Dermis microvascular lymphatic vessel endothelial cell (primary cell): Measurements from ENCODE around the gene SLC25A29. TPM values are rescaled to one million over a fixed set of nuclear protein-coding genes. Genes with fewer than 3 reads are reported as not detected.
"Not testable (repeated sequence)": the region's sequence is repeated elsewhere in the genome, so short reads cannot be mapped to it uniquely, and the experiment has no call there.

ENCODE experiments used
- DNase-seq, 2 donors: peaks; one replicate each; pipeline versions ENCODE4 v3.0.0 to v3.0.0-alpha.2; 2010; ENCODE audit warnings: low read depth in 2 of 2
- total RNA-seq: library from RNA; depleted of rRNA; stranded (reverse); fragments of >200 nt; gene quantifications from 2 replicates; pipeline ENCODE4 v1.2.1, GENCODE V29; 2014

The SLC25A29 gene, protein sequence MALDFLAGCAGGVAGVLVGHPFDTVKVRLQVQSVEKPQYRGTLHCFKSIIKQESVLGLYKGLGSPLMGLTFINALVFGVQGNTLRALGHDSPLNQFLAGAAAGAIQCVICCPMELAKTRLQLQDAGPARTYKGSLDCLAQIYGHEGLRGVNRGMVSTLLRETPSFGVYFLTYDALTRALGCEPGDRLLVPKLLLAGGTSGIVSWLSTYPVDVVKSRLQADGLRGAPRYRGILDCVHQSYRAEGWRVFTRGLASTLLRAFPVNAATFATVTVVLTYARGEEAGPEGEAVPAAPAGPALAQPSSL
- 45.6 and 77.6 TPM in 2 replicates for total RNA-seq

DNA sequence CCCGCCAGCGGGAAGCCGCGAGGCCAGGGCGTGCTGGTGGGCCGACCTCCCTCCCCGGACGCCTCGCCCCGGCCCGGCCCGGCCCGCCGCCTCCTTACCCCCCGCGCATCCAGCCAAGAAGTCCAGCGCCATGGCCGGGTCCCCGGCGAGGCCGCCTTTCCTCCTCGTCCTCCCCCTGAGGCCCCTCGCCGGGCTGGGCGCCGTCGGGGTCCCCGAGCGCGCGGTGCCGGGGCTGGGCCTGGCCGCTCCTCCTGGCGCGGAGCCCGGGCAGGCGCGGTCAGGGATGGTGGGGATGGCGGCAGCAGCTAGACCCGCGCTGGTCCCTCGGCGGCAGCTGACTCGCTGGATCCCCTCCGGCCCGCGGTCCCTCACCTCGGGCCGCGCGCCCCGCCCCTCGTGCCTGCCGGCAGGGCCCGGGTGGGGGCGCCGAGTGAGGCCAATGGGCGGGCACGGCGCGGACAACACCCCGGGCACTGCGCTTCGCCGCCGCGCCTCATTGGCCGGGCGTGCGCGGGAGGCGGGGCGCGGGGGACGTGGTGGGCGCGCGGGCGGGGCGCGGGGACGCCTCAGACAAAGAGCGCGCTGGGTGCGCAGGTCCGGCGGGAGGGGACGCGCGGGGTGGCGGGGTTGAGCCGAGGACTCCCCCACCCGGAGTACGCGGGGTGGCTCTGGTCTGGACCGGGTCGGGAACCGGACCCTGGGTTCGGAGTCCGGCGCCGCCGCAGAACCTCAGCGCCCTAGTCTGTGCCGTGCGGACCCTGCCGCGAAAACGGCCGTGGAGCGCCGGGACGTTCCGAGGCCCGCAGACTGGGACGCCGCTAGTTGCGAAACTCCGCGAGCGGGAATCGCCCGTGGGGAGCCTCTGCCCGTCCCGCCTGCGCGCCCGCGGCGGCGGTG is at the start of gene SLC25A29:
TSS of gene SLC25A29 (minus strand) at position 344 of the 897 bp plus-strand sequence. CDS start at position 132, 212 bp downstream.
- peak; percentile 61 to 92 for DNase-seq

DNA sequence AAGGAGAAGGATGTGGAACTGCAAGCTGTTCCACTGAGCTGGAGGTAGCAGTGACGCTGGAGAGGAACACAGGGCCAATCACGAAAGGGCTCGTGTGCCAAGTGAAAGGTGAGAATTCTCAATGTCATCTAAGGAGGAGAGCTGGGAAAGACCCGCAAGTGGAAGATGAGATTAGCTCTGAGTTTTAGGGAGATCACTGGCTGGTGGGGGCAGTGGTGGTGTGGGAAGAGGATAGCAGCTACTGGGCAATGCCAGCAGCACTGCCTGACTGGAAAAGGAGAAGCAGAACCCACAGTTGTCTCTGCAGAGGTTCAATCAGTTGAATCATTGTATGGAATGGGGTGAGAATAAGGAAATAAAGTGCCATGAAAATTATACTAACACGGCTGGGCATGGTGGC is 44.7 kb upstream of the SLC25A29 start:
- DNase-seq = no peak

DNA sequence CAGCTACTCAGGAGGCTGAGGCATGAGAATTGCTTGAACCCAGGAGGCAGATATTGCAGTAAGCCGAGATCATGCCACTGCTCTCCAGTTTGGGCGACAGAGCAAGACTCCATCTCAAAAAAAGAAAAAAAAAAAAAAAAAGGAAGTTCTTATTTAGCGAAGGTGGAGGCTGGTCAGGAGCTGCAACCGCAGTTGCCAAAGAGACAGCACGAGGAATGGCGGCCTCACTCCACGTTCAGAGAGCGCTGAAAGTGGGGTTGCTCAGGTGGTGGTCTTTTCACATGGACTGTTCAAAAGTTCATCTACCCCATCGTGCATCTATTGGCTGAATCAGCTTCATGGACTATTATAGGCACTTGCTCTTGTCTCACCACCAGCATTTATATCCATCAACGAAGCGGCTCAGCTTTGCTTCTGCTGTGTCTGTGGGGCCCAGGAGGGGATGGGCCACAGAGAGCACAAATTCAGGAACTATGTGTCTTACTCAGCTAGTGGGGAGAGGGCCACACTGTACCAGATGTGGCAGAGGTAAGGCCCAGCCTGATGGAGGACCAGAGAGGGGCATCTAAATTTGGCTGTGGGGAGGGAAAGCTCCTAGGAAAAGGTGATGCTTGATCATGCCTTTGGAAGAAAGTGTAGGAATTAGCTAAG is 44.2 kb upstream of the SLC25A29 start:
- DNase-seq = no peak

DNA sequence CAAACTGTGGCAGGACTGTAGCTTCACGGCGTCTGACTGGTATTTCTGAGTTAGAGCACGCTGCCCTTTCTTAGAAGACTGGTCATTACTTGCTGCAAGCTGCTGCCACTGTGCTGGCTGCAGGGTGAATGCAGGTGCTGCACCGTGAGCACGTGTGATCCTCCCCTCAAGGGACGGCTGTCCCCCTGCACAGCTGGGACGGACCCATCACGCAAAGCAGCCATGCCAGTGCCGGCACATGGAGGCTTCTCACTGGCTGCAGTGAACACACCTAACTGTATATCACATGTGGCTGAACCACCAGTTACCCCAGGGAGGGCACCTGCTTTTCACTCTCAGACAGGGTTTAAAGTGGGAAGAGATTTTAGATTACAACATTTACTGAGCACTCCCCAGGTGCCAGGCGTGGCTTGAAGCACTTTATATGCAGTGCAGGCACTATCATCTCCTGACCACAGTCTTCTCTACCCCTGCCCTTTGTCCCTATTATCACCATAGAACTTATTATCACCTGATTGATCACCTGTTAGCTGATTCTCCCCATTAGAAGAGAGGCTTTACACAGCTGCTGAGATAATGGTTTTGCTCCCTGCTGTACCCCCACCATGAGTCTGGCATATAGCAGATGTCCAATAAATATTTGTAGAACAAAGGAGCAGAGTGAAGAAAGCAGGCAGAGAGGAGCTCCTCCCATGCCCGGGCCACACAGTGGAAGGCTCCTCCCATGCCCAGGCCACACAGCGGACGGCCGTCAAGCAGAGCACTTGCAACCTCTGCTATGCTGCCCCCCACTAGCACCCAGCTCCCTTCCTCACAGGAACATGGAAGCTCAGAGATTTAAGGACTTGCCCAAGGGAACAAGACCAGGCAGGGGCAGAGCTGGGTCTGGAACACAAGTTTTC is 42.8 kb upstream of the SLC25A29 start:
- no peak for DNase-seq

DNA sequence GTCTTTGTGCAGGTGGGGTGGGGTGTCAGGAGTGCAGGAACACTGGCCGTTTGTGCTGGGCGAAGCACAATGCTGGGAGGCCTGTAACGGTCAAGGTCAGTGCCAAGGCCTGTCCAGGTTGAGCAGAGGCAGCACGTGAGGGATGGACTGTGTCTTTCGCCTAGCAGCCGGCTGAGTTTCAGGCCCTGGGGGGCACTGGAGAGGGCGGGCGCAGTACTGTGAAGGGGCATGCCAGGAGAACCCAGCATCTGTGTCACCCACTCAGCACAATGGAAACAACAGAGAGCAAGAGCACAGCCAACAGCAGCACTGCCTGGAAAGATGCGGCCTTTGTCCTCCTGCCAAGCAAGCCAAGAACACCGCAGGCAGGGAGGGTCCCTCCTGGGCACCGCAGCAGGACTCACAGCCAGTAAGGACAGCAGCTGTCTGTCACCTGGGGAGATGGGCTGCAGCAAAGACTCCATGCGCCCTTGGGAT is 42.0 kb upstream of the SLC25A29 start:
- DNase-seq = no peak

DNA sequence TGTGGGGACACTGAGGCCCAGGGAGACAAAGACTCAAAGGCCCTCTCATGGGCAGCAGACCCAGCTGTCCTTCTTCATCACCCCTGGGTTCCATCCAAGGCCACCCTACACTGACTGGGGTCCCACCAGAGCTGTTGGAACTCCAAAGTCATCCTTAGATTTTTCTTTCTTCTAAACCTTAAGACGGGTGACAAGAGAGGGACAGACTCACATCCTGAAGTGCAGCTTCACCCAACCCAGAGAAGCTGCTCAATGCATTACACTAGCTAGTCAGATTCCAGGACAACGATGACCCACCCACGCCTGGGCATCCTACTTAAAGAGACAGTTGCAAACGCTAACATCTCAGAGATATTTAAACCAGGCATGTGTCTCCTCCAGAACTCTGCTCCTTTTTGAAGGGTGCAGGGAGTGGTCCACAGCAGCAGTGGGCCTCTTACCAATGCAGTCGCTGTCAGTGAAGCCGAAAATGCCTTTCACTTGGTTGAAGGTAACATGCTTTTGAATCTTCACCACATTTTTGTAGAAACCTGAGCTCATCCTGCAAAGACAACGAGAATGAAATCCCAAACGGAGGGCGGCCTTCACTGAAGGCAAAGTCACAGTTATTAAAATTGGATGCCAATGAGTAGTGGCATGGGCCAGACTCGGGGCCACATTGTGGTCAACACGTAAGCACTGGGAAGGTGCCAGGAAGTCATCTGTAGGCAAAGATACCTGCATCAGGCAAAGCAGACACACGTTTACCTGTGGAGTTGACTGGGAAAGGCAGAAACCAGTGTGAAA is 40.3 kb upstream of the SLC25A29 start:
- no peak for DNase-seq

DNA sequence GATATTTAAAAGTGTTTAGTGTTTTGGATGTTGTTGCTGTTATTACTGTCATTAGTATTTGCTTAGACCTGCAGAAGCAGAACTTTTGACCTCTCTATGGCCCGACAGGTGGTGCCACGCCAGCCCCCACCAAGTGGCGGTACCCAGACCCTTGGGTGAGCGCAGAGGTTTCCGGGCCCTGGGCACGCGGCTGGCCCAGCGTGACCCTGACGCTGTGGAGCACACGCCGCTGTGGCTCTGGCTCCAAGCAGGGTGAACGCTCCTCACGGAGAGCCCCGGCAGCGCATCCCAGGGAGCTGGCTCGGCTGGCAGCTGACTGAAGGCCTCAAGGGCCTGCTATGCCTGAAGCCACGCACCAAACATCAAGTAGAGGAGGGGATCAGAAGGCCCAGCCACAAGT is 39.5 kb upstream of the SLC25A29 start:
- DNase-seq = no peak

DNA sequence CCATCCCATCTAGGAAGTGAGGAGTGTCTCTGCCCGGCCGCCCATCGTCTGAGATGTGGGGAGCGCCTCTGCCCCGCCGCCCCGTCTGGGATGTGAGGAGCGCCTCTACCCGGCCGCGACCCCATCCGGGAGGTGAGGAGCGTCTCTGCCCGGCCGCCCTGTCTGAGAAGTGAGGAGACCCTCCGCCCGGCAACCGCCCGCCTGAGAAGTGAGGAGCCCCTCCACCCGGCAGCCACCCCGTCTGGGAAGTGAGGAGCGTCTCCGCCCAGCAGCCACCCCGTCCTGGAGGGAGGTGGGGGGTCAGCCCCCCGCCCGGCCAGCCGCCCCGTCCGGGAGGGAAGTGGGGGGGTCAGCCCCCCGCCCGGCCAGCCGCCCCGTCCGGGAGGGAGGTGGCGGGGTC is 38.4 kb upstream of the SLC25A29 start:
- not testable (repeated sequence) for DNase-seq

DNA sequence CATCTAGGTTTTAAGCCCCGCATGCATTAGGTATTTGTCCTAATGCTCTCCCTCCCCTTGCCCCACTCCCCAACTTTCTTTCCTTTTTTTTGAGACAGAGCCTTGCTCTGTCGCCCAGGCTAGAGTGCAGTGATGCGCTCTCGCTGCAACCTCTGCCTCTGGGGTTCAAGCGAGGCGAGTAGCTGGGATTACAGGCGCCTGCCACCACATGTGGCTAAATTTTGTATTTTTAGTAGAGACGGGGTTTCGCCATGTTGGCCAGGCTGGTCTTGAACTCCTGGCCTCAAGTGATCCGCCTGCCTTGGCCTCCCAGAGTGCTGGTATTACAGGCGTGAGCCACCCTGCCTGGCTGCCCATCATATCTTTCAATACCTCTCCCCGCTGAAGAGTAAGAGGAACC is 36.6 kb upstream of the SLC25A29 start:
- not testable (repeated sequence) for DNase-seq

DNA sequence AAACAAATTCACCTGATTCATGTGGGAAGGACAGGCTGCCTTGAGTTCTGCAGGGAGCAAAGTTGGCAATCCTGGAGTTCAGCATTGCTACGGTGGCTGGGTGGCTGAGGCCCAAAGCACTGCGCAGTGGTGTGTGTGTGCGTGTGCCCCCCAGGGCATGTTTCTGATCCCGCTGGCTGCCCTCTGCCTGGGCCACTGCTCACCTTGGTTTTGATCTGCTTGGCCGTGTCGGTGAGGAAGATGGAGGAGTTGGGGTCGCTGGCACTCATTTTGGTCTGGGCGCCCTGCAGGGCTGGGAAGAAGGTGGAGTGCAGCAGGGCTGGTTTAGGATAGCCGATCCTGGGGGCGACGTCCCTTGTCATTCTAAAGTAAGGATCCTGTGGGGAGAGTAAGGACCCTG is 36.0 kb upstream of the SLC25A29 start:
- DNase-seq = no peak

DNA sequence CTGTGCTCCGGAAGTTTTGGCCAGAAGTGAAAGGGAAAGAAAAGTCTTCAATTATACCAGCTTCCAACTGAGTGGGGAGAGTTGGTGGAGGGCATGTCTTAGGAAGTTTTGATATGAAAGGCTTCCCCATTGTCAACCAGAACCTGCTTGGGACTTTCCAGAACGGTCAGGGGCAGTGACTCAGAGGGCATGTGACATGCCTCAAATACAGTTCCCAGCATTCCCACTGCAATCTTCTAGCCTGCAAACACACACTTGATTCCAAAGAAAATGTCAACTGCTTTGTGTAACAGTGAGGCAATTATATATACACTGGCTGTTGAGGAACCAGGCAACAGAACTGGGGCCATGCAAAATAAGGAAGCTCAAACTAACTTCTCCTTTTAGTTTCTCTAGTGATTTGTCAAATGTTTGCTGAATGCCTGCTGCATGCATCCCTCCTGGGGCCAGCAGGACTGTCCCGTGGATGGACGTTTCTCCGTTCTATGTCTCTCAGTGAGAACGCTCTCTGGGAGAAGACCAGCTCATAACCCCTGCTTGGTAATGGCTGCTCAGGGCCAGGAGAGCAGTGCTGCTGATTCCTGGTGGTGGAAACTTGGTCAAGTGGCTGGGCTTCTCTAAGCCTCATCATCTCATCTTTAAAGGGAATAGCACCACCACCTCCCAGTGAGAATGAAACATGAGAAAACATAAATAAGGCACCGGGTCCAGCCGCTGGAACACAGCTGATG is 35.2 kb upstream of the SLC25A29 start:
- DNase-seq = peak; percentile 82 to 99

DNA sequence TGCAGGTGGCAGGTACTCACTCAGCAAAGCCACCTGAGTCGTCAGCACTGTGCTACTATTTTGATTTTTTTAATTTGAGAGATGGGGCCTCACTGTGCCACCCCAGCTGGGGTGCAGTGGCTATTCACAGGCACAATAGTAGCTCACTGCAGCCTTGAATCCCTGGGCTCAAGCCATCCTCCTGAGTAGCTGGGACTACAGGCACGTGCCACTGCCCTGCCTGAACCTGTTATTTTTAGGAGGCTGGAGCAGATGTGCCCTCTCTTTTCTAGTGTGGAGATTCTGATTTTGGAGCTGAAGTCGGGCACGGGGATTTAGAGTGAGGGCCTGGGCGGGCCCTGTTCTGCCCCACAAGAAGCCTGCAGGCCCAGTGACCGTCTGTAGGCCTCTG is 34.2 kb upstream of the SLC25A29 start:
- no peak for DNase-seq

DNA sequence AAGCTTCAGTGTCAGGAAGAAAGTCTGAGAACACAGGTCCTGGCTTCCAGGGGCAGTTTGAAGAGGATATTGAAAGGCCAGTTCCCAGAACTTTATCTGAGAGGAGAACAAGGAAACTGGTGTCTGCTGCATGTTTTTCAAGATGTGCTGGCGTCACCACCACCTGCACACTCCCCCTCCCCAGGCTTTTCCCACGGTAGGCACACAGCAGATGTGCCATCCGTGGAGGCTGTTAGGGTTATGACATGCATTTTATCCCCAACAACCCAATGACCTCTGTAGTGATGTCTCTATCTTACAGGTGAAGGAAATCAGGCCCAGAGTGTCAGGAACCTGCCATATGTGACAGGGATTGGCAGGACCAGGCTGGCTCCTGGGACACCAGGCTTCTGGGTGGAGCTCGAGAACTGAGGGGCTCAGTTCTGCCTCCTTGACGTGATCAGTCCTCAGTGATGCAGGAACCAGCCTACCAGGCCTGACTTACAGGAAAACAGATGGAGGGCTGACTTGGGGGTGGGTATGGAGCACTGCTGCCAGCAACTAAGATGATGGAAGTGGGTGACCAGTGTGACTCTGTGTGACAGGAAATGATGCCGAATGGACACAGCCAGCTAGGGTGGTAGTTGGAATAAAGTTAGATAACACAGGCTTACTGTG is 33.6 kb upstream of the SLC25A29 start:
- DNase-seq = no peak

DNA sequence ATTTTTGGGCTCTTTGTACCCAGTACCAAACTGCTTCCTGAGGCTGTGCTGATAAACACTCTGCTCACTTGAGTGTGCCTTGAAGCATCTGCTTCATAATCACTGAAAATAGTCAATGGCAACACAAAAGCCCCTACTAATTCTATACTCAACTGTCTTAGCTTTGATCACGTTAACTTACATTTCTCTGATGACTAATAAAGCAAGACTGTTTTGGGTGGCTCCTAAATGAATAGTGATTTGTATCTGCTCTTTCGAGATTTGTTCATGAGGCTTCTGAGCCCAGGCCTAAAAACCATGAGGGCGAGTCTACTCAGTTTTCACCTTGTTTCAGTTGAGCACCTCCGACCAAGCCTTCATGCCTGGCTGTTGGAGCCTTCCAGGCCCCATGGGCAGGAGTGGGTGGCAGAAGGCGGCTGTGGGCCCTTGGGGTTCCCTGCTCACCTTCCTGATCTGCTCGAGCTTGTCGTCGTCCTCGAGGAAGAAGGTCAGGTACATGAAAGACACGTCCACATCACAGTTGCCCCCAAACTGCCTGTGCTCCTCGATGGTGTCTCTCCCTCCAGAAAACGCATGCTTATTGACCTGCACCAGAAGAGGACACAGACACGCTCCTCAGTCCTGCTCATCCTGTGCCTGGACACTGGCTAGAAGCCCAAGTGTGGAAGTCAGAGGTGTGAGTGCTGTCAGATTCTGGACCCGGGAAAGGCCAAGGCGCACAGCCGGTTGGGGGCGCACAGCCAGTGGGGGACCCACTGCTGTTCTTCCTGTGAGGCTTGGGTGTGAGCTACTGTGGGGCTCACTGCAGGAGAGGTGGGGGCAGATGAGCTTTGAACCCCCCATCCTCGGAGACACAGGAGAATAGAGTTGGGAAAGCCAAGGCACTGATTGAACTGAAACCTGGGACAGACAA is 30.6 kb upstream of the SLC25A29 start:
- no peak for DNase-seq

DNA sequence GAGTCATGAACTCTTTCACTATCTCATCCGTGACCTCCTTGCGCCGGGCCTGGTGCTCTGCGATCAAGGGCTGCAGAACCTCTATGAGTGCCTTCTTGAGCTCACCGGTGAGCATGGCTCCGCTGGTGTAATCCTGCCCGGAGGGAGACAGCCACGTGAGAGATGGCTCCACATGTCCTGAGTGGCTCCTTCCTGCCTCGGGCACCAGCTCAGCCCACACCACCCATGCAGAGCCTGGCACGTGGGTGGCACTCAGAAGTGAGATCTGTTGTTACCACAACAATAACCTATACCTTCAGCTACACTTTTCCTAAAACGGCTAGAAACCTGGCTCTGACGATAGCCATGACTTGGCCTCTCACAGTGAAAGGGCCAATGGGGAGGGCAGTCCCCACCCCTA is 28.7 kb upstream of the SLC25A29 start:
- DNase-seq = no peak

DNA sequence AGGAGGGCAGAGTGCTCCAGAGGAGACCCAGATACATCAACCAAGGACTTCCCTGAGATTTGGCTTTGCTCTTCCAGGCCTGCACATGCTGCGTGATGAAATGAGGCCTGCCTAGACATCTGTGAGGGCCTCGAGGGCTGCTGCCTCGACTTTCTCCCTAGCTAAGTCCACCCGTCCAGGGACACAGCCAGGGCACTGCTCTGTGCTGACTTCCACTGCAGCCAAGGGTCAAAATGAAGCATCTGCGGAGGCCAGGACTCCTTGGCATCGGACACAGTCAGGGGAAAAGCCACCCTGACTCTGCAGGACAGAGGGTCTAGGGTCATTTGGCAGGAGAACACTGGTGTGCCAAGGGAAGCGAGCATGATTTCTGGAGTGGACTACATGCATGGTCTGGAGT is 27.6 kb upstream of the SLC25A29 start:
- DNase-seq = no peak

DNA sequence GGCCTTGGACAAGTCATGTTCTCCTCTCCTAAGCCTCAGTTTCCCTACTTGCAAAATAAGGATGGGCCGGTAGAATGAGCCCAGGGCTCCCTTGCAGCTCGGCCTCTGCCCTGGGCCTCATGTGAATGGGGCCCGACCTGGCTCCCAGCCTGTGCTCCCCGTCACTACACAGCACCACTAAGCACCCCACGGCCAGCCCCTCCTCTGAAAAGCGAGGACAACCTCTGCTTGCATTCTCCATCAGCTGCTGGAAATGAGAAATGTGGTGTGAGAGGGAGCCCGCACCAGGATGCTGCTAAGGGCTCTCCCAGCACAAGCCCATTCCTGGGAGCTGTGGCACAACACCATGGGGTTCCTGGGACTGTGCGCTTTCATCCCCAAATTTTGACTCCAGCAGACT is 27.1 kb upstream of the SLC25A29 start:
- DNase-seq = no peak

DNA sequence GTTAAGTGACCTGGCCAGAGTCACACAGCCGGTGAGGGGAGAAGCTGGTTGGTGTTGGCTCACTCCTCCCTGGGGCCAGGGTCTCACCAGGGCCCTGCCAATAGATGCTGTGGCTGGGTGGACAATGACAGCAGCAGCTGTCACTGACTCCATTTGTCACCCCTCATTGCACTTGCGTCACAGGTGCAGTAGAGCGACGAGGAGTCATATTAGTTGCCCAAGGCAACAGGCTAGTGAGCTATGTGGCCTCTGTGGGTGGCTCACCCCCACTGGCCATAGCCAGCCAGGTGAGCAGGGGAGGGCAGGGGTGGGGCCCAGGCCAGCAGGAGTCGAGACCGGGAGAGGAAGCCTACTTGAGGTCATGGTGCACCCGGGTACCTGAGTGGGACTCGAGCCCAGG is 26.6 kb upstream of the SLC25A29 start:
- DNase-seq = no peak
